ENCODE results near the gene SKIC8. TPM values are rescaled to one million over a fixed set of nuclear protein-coding genes. Genes with fewer than 3 reads are reported as not detected.

The SKIC8 gene
- 100 to 1,000 TPM in 1 of 5 donors, 10 to 100 TPM in 4; 22.2 to 119 (median 58.4) TPM for total RNA-seq
- polyA plus RNA-seq, result 10 to 100 TPM; 40.3 to 60.2 (median 49.3) TPM
- long read RNA-seq, donor 1, transcript WDR61-201 (11 exons, 1,387 nt), result major isoform, 6 of 12 reads
- long read RNA-seq, donor 1, partial matches to known transcripts, result 0 of 12 reads
- long read RNA-seq, donor 1, other reads (novel, unspliced or antisense), result 0 of 12 reads
- long read RNA-seq, donor 2, transcript WDR61-201 (11 exons, 1,387 nt), result major isoform, 14 of 23 reads
- long read RNA-seq, donor 2, transcript WDR61-210 (1 exons, 3,629 nt), result minor isoform, 6 of 23 reads
- long read RNA-seq, donor 2, partial matches to known transcripts, result 0 of 23 reads
- long read RNA-seq, donor 2, other reads (novel, unspliced or antisense), result 0 of 23 reads
- long read RNA-seq, donor 3, transcript WDR61-210 (1 exons, 3,629 nt), result minor isoform, 7 of 19 reads
- long read RNA-seq, donor 3, transcript WDR61-201 (11 exons, 1,387 nt), result major isoform, 12 of 19 reads
- long read RNA-seq, donor 3, partial matches to known transcripts, result 0 of 19 reads
- long read RNA-seq, donor 3, other reads (novel, unspliced or antisense), result 0 of 19 reads
- long read RNA-seq, donor 4, result 0 reads
- long read RNA-seq, donor 5, transcript WDR61-201 (11 exons, 1,387 nt), result major isoform, 26 of 41 reads
- long read RNA-seq, donor 5, transcript WDR61-210 (1 exons, 3,629 nt), result minor isoform, 5 of 41 reads
- long read RNA-seq, donor 5, partial matches to known transcripts, result 8 of 41 reads
- long read RNA-seq, donor 5, other reads (novel, unspliced or antisense), result 0 of 41 reads
- long read RNA-seq, donor 6, transcript WDR61-210 (1 exons, 3,629 nt), result minor isoform, 17 of 61 reads
- long read RNA-seq, donor 6, transcript WDR61-201 (11 exons, 1,387 nt), result major isoform, 35 of 61 reads
- long read RNA-seq, donor 6, partial matches to known transcripts, result 5 of 61 reads
- long read RNA-seq, donor 6, other reads (novel, unspliced or antisense), result 0 of 61 reads
- long read RNA-seq, donor 7, transcript WDR61-210 (1 exons, 3,629 nt), result minor isoform, 7 of 31 reads
- long read RNA-seq, donor 7, transcript WDR61-201 (11 exons, 1,387 nt), result major isoform, 23 of 31 reads
- long read RNA-seq, donor 7, partial matches to known transcripts, result 0 of 31 reads
- long read RNA-seq, donor 7, other reads (novel, unspliced or antisense), result 0 of 31 reads
- long read RNA-seq, donor 8, transcript WDR61-210 (1 exons, 3,629 nt), result minor isoform, 11 of 40 reads
- long read RNA-seq, donor 8, transcript WDR61-201 (11 exons, 1,387 nt), result major isoform, 28 of 40 reads
- long read RNA-seq, donor 8, partial matches to known transcripts, result 0 of 40 reads
- long read RNA-seq, donor 8, other reads (novel, unspliced or antisense), result 0 of 40 reads
- long read RNA-seq, donor 9, transcript WDR61-203 (2 exons, 927 nt), result minor isoform, 5 of 40 reads
- long read RNA-seq, donor 9, transcript WDR61-210 (1 exons, 3,629 nt), result minor isoform, 14 of 40 reads
- long read RNA-seq, donor 9, transcript WDR61-201 (11 exons, 1,387 nt), result major isoform, 19 of 40 reads
- long read RNA-seq, donor 9, partial matches to known transcripts, result 0 of 40 reads
- long read RNA-seq, donor 9, other reads (novel, unspliced or antisense), result 0 of 40 reads
- long read RNA-seq, donor 10, transcript WDR61-201 (11 exons, 1,387 nt), result major isoform, 11 of 18 reads
- long read RNA-seq, donor 10, transcript WDR61-210 (1 exons, 3,629 nt), result minor isoform, 5 of 18 reads
- long read RNA-seq, donor 10, partial matches to known transcripts, result 0 of 18 reads
- long read RNA-seq, donor 10, other reads (novel, unspliced or antisense), result 0 of 18 reads

GRCh38 chr15:78299101-78299930 lies at the start of gene SKIC8:
Gene SKIC8 (minus strand): TSS chr15:78299609. CDS start chr15:78295686, 3,923 bp downstream.
- H3K9me3 ChIP-seq, result no peaks in the 10 kb centered on the region
- peaks cover 7 to 28% (median 19%) of the 10 kb centered on the region in 4 donors for H3K4me1 ChIP-seq
- WGBS, 5 donors, result 0 to 1% (median 1%) methylated on average over 33 to 55 of the region's 55 CpGs
- peak within 1 kb of the TSS; percentile 72 to 95 (median 86) for H3K4me3 ChIP-seq
- peaks cover 0 to 11% (median 5%) of the 10 kb centered on the region in 3 donors for H3K27me3 ChIP-seq
- TF ChIP-seq EP300 (IDR thresholded peaks at IDR 0.05) (no peak), POLR2AphosphoS5 (IDR thresholded peaks at IDR 0.05) (peak; percentile 89 to 99 (median 93)), CTCF (IDR thresholded peaks at IDR 0.05) (no peak), POLR2A (IDR thresholded peaks at IDR 0.05) (peak in 1 of 4 donors; percentile 78)
- intact Hi-C loops (cut with DNase I; ENCODE audit: low total_unique reads), result no loop called here
- H3K27ac ChIP-seq, result peak within 1 kb of the TSS; percentile 77 to 90 (median 82)
- peaks cover 6 to 15% (median 7%) of the 10 kb centered on the region in 4 donors for H3K36me3 ChIP-seq
- peak; percentile 92 to 98 for DNase-seq

- H3K4me1 ChIP-seq, result no peaks in the 10 kb centered on the region
- intact Hi-C loops (cut with DNase I; ENCODE audit: low total_unique reads), result no loop called here
- H3K4me3 ChIP-seq, result no peak overlapping the region
- TF ChIP-seq EP300 (IDR thresholded peaks at IDR 0.05), result no peak
- TF ChIP-seq POLR2A (IDR thresholded peaks at IDR 0.05), result no peak
- no peak for TF ChIP-seq CTCF (IDR thresholded peaks at IDR 0.05)
- no peak for TF ChIP-seq POLR2AphosphoS5 (IDR thresholded peaks at IDR 0.05)
- WGBS, 5 donors, result 53 to 62% (median 57%) methylated on average over 16 to 17 of the region's 17 CpGs
- no peaks in the 10 kb centered on the region for H3K9me3 ChIP-seq
- H3K27me3 ChIP-seq, result peaks cover 0 to 28% (median 0%) of the 10 kb centered on the region in 3 donors
- no peaks in the 10 kb centered on the region for H3K36me3 ChIP-seq
- peak in 1 of 2 donors; percentile 70 for DNase-seq
- H3K27ac ChIP-seq, result no peak overlapping the region
Observed at GRCh38 chr15:78347586-78348543, 48.5 kb upstream of the SKIC8 start.

Data from stomach (tissue), 19 donors.